Measurements from ENCODE around the gene ANXA10. TPM values are rescaled to one million over a fixed set of nuclear protein-coding genes. Genes with fewer than 3 reads are reported as not detected.

Gene ANXA10
- total and polyA plus RNA-seq, 2 donors (not counting 3 experiments of a cell fraction or from before 2014, with no cell fraction given) = not detected

DNA sequence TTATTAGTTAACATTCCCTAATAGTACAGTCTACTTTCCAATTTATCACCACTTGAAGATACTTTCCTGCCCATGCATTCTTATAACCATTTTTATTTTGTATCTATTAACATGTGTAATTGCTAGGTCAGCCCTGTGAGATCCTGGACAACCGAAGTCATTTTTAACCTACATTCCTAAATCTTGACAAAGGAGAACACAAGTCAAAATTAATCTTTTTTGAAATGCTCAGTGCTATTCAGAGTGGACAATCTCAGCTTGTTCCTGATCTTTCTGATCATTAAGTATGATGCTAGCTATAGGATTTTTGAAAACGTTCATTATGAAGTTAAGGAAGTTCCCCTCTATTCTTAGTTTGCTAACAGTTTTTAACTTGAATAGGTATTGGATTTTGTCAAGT is 37.5 kb downstream of the ANXA10 start:
- no peaks in the 10 kb centered on the region for H3K4me1 ChIP-seq (ENCODE audit: control insufficient read depth, extremely low read depth, insufficient read depth, low read length)
- H3K9me1 ChIP-seq (replicated peaks; ENCODE audit: control insufficient read depth, extremely low read depth, insufficient read depth, low read length) = no peaks in the 10 kb centered on the region
- FAIRE-seq (no peak), DNase-seq (ENCODE audit: low read depth, low spot score) (no peak)
- no peaks in the 10 kb centered on the region for H3K27me3 ChIP-seq (ENCODE audit: control insufficient read depth in 2 of 2, insufficient read depth in 2 of 2, low read length in 2 of 2)
- no peaks in the 10 kb centered on the region for H4K20me1 ChIP-seq (replicated peaks; ENCODE audit: control insufficient read depth, extremely low read depth, insufficient read depth, low read length)
- no peaks in the 10 kb centered on the region for H3K79me2 ChIP-seq (ENCODE audit: control insufficient read depth, insufficient read depth, low read length)
- POLR2A ChIA-PET = no interaction called here
- no TSS peak for BruUV-seq (replicated peaks)
- no peaks in the 10 kb centered on the region for H3K9me3 ChIP-seq (replicated peaks; ENCODE audit: control insufficient read depth, insufficient read depth, low read length)
- H2AFZ ChIP-seq (ENCODE audit: low read depth, low read length) = no peak overlapping the region
- CTCF ChIA-PET = interaction anchor here (2.3 kb wide), 1 partner anchor 24 kb away, joined by 6 read pairs; no protein-coding TSS in a partner anchor
- H3K9ac ChIP-seq (replicated peaks; ENCODE audit: extremely low read depth, insufficient read depth, low read length) = no peak overlapping the region
- no peaks in the 10 kb centered on the region for H3K36me3 ChIP-seq (ENCODE audit: control insufficient read depth in 2 of 2, extremely low read depth in 1 of 2, insufficient read depth in 2 of 2, low read length in 2 of 2)
- TF ChIP-seq, protein P1, sequence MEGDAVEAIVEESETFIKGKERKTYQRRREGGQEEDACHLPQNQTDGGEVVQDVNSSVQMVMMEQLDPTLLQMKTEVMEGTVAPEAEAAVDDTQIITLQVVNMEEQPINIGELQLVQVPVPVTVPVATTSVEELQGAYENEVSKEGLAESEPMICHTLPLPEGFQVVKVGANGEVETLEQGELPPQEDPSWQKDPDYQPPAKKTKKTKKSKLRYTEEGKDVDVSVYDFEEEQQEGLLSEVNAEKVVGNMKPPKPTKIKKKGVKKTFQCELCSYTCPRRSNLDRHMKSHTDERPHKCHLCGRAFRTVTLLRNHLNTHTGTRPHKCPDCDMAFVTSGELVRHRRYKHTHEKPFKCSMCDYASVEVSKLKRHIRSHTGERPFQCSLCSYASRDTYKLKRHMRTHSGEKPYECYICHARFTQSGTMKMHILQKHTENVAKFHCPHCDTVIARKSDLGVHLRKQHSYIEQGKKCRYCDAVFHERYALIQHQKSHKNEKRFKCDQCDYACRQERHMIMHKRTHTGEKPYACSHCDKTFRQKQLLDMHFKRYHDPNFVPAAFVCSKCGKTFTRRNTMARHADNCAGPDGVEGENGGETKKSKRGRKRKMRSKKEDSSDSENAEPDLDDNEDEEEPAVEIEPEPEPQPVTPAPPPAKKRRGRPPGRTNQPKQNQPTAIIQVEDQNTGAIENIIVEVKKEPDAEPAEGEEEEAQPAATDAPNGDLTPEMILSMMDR (IDR thresholded peaks at IDR 0.05; ENCODE audit: extremely low read depth in 1 of 2, insufficient read depth in 1 of 2, low read depth in 1 of 2, low read length in 2 of 2) = no peak
- TF ChIP-seq GATA2 (IDR thresholded peaks at IDR 0.05; ENCODE audit: insufficient read depth, insufficient read length, low read depth, low read length) (no peak), JUN (IDR thresholded peaks at IDR 0.05; ENCODE audit: borderline replicate concordance, insufficient read depth, insufficient read length, low read depth) (no peak), FOS (IDR thresholded peaks at IDR 0.05; ENCODE audit: borderline replicate concordance, insufficient read depth, low read length) (no peak), MAX (IDR thresholded peaks at IDR 0.05; ENCODE audit: insufficient read depth, insufficient read length) (no peak), MYC (IDR thresholded peaks at IDR 0.05; ENCODE audit: low read depth, low read length) (no peak)
- intact Hi-C loops (cut with micrococcal nuclease) = no loop called here
- H3K4me3 ChIP-seq (replicated peaks in 1 of 3; ENCODE audit: insufficient read depth in 1 of 3, low read depth in 1 of 3, low read length in 3 of 3) = no peak overlapping the region
- H3K27ac ChIP-seq (ENCODE audit: insufficient read depth, low read depth, low read length) = no peak overlapping the region
- dilution Hi-C loops (cut with MboI; ENCODE audit: extremely low pct_ligation_motif_present, low sequenced_read_pairs) = no loop called here
- H3K4me2 ChIP-seq (ENCODE audit: insufficient read depth, low read length) = no peak overlapping the region
